HT1080 (cell line): ENCODE results near the gene PHB1. TPM values are rescaled to one million over a fixed set of nuclear protein-coding genes. Genes with fewer than 3 reads are reported as not detected.

ENCODE experiments used
- DNase-seq: peaks from one replicate; pipeline ENCODE4 v3.0.0-alpha.2; 2015; ENCODE audit warnings: low read depth
- total RNA-seq: library from RNA; depleted of rRNA; stranded (reverse); fragments of >200 nt; shearing (Covaris generic); gene quantifications from 2 replicates; pipeline ENCODE4 v1.2.3, GENCODE V29; 2014

The PHB1 gene
- total RNA-seq, 1 experiment from 2014 or later, result 256 TPM

GRCh38 chr17:49406421-49407061, 8.1 kb downstream of the PHB1 start:
- no peak for DNase-seq

- DNase-seq, result no peak
Measured at GRCh38 chr17:49404906-49405305, 9.8 kb downstream of the PHB1 start.

- DNase-seq, result no peak
Measured at GRCh38 chr17:49404361-49404760, 10.3 kb downstream of the PHB1 start.

GRCh38 chr17:49403514-49404289, 11.0 kb downstream of the PHB1 start:
- DNase-seq, result no peak

GRCh38 chr17:49402706-49403105, 12.0 kb downstream of the PHB1 start:
- no peak for DNase-seq

GRCh38 chr17:49401971-49402611, 12.6 kb downstream of the PHB1 start:
- DNase-seq, result no peak

- no peak for DNase-seq
Measured at GRCh38 chr17:49399995-49400394, 14.7 kb downstream of the PHB1 start.

GRCh38 chr17:49397586-49397985, 17.1 kb downstream of the PHB1 start:
- no peak for DNase-seq

GRCh38 chr17:49393491-49394255, 21.0 kb downstream of the PHB1 start:
- no peak for DNase-seq

GRCh38 chr17:49390548-49391324, 23.9 kb downstream of the PHB1 start:
- DNase-seq, result peak; percentile 32

- peak; percentile 36 for DNase-seq
Measured at GRCh38 chr17:49389514-49390347, 25.0 kb downstream of the PHB1 start.

- no peak for DNase-seq
Measured at GRCh38 chr17:49388692-49389513, 25.8 kb downstream of the PHB1 start.

GRCh38 chr17:49388290-49388640, 26.4 kb downstream of the PHB1 start:
- no peak for DNase-seq

GRCh38 chr17:49387498-49388289, 27.0 kb downstream of the PHB1 start:
- DNase-seq, result no peak

GRCh38 chr17:49386373-49386772, 28.3 kb downstream of the PHB1 start:
- DNase-seq, result no peak

GRCh38 chr17:49384951-49385350, 29.7 kb downstream of the PHB1 start:
- DNase-seq, result no peak

- DNase-seq, result no peak
Measured at GRCh38 chr17:49383060-49383459, 31.6 kb downstream of the PHB1 start.

- no peak for DNase-seq
Measured at GRCh38 chr17:49382556-49382955, 32.1 kb downstream of the PHB1 start.
